SK-N-MC (cell line): ENCODE measurements around the gene DLD.

ENCODE experiments used
- EZH2 ChIP-seq: fragments of 200-600 bp; sonication (generic); IDR thresholded peaks from one replicate; pipeline ENCODE4 v1.6.1; 2017; ENCODE audit warnings: antibody characterized with exemption
- FOXP2 ChIP-seq: optimal IDR thresholded peaks from 2 replicates; pipeline ENCODE3; 2011; ENCODE audit warnings: mild to moderate bottlenecking, moderate library complexity; ENCODE audit not compliant: insufficient read depth; ENCODE audit errors: extremely low read length, control extremely low read depth
- POLR2AphosphoS5 ChIP-seq: IDR thresholded peaks from 2 replicates; pipeline ENCODE4 v1.6.1; 2012; ENCODE audit warnings: mild to moderate bottlenecking, low read depth, low read length, borderline replicate concordance

DNA sequence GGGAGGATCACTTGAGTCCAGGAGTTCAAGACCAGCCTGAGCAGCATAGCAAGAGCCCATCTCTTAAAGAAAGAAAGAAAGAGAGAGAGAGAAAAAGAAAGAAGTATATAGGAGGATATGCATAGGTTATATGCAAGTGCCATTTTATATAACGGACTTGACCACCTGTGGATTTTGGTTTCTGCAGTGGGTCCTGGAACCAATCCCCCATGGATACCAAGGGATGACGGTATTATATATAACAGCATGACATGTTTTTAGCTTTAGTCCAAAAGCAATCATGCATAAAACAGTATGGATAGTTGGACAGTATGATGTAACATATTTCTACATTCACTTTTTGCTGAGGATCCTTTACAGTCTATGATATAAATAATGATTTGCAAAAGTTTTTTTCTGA lies 45.3 kb downstream of the DLD start:
- TF ChIP-seq POLR2AphosphoS5 (no peak), EZH2 (no peak), FOXP2 (no peak)
